ENCODE measurements around the gene SAE1. TPM values are rescaled to one million over a fixed set of nuclear protein-coding genes. Genes with fewer than 3 reads are reported as not detected.

The SAE1 gene
- total and polyA plus RNA-seq, 11 donors = 15.7 to 84.1 (median 49.7) TPM

- WGBS, 4 donors = 16 to 21% (median 20%) methylated on average over 12 of the region's 12 CpGs
- Histone ChIP-seq H3K27me3 (no peaks in the 10 kb centered on the region), H3K36me3 (peaks cover 0 to 6% (median 0%) of the 10 kb centered on the region in 9 donors), H3K4me3 (peak overlapping the region; percentile 71 to 99 (median 94)), H3K9me3 (no peaks in the 10 kb centered on the region), H3K27ac (peak overlapping the region; percentile 97 to 100 (median 100)), H3K4me1 (peaks cover 15 to 62% (median 42%) of the 10 kb centered on the region in 12 donors)
- TF ChIP-seq, protein P1, sequence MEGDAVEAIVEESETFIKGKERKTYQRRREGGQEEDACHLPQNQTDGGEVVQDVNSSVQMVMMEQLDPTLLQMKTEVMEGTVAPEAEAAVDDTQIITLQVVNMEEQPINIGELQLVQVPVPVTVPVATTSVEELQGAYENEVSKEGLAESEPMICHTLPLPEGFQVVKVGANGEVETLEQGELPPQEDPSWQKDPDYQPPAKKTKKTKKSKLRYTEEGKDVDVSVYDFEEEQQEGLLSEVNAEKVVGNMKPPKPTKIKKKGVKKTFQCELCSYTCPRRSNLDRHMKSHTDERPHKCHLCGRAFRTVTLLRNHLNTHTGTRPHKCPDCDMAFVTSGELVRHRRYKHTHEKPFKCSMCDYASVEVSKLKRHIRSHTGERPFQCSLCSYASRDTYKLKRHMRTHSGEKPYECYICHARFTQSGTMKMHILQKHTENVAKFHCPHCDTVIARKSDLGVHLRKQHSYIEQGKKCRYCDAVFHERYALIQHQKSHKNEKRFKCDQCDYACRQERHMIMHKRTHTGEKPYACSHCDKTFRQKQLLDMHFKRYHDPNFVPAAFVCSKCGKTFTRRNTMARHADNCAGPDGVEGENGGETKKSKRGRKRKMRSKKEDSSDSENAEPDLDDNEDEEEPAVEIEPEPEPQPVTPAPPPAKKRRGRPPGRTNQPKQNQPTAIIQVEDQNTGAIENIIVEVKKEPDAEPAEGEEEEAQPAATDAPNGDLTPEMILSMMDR (IDR thresholded peaks at IDR 0.05) = no peak
- no peak for TF ChIP-seq POLR2A (IDR thresholded peaks at IDR 0.05)
- intact Hi-C loops (cut with DNase I) = loop anchor here in 5 of 10 donors (5.0 to 10.0 kb wide), 2 partner anchors 253 to 256 kb away; partner anchors contain the start of gene AP2S1 (in 4 of the 5)
- no peak for ATAC-seq
- DNase-seq = no peak
These were observed 20.1 kb upstream of the SAE1 start for GRCh38 chr19:47110521-47111005.

DNA sequence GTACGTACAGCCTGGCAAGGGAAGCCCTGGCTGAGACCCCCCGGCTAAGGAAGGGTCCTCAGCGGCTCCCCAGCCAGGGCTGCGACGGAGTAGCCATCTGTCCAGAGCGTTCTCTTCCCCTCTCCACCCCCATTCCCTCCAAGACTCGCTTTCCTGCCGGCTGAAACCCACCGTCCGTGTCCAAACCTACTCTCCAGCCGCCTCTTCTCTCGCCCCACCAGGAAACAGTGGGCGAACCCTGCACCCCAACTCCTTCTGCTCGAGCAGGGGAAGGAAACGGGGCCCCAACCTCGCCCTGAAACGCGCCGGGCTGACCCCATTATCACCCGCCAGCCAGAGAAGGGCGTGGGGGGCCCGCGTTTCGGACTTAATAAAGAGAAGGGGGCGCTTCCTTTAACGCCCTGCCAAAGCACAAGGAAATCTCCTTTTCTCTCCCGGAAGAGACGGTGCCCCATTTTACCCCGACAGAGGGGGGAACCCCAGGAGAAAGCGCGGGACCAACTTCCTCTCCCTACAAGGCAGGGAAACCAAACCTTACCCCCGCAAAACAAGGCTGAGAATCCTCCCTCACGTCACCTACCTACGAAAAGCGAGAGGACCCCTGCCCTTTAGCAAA, 19.5 kb upstream of the SAE1 start:
- Histone ChIP-seq H3K27ac (peak overlapping the region; percentile 97 to 100 (median 100)), H3K4me3 (peak overlapping the region; percentile 71 to 99 (median 94)), H3K4me1 (peaks cover 15 to 57% (median 37%) of the 10 kb centered on the region in 12 donors), H3K36me3 (peaks cover 0 to 6% (median 0%) of the 10 kb centered on the region in 9 donors), H3K9me3 (no peaks in the 10 kb centered on the region), H3K27me3 (no peaks in the 10 kb centered on the region)
- 0 to 1% (median 1%) methylated on average over 26 to 35 of the region's 35 CpGs for WGBS, 4 donors
- DNase-seq = peak in 2 of 5 donors; percentile 30 to 69
- ATAC-seq = no peak
- intact Hi-C loops (cut with DNase I) = loop anchor here in 5 of 10 donors (5.0 to 10.0 kb wide), 2 partner anchors 254 to 256 kb away; partner anchors contain the start of gene AP2S1 (in 4 of the 5)
- TF ChIP-seq, protein P1 (IDR thresholded peaks at IDR 0.05) = no peak
- no peak for TF ChIP-seq POLR2A (IDR thresholded peaks at IDR 0.05)

- Histone ChIP-seq H3K4me1 (peaks cover 11 to 51% (median 32%) of the 10 kb centered on the region in 12 donors), H3K36me3 (peaks cover 0 to 6% (median 0%) of the 10 kb centered on the region in 9 donors), H3K9me3 (no peaks in the 10 kb centered on the region), H3K27me3 (no peaks in the 10 kb centered on the region), H3K27ac (peak overlapping the region; percentile 97 to 100 (median 100)), H3K4me3 (peak overlapping the region; percentile 71 to 99 (median 94))
- no peak for ATAC-seq
- TF ChIP-seq, protein P1 (IDR thresholded peaks at IDR 0.05) = no peak
- TF ChIP-seq POLR2A (IDR thresholded peaks at IDR 0.05) = no peak
- DNase-seq = no peak
- WGBS, 4 donors = 0 to 1% (median 0%) methylated on average over 5 to 24 of the region's 24 CpGs
- intact Hi-C loops (cut with DNase I) = loop anchor here in 5 of 10 donors (2.0 to 10.0 kb wide), 5 partner anchors 15 to 257 kb away; partner anchors contain the start of genes AP2S1 (in 4 of the 5), SAE1 (in 1 of the 5) and TMEM160 (in 1 of the 5)
These were observed 18.9 kb upstream of the SAE1 start for GRCh38 chr19:47111682-47112165.

All from heart left ventricle (tissue), 16 donors.